DND-41 (cell line): ENCODE measurements around the gene RYR3.

Experiments used
- ATAC-seq: fragments of 200-7000 bp; cut with Tn5 transposase; 3 replicates; pipeline ENCODE4 v1.9.1; 2021; ENCODE audit warnings: low read depth; ENCODE audit not compliant: insufficient read depth
- DNase-seq: peaks from one replicate; pipeline ENCODE4 v3.0.0-alpha.2; 2020
- H2AFZ ChIP-seq: 2 replicates; pipeline ENCODE4 v1.6.0; 2012; ENCODE audit warnings: low read depth, low read length
- H3K27ac ChIP-seq: 2 replicates; pipeline ENCODE4 v1.5.1; 2012; ENCODE audit warnings: low read length, inconsistent platforms
- H3K27me3 ChIP-seq: fragments of 200-600 bp; sonication (generic); 2 replicates; pipeline ENCODE4 v1.6.0; 2012; ENCODE audit warnings: low read length, mild to moderate bottlenecking, inconsistent platforms; ENCODE audit not compliant: insufficient read depth, poor library complexity
- H3K36me3 ChIP-seq: 2 replicates; pipeline ENCODE4 v1.5.1; 2012; ENCODE audit warnings: low read length, inconsistent platforms; ENCODE audit not compliant: insufficient read depth
- H3K4me1 ChIP-seq: 2 replicates; pipeline ENCODE4 v1.5.1; 2012; ENCODE audit warnings: mild to moderate bottlenecking, low read length; ENCODE audit not compliant: insufficient read depth
- H3K4me2 ChIP-seq: 2 replicates; pipeline ENCODE4 v1.6.0; 2012; ENCODE audit warnings: mild to moderate bottlenecking, moderate library complexity, low read length, inconsistent platforms; ENCODE audit not compliant: insufficient read depth
- H3K4me3 ChIP-seq, 2 experiments: fragments of 200-600 bp in 1 of 2; shearing (Covaris generic) in 1 of 2; 2 replicates each; pipeline ENCODE4 v1.5.1; 2012 to 2016; ENCODE audit warnings: inconsistent platforms in 2 of 2, low read length in 2 of 2, mild to moderate bottlenecking in 2 of 2, low read depth in 1 of 2, moderate library complexity in 1 of 2
- H3K79me2 ChIP-seq: 2 replicates; pipeline ENCODE4 v1.6.0; 2012; ENCODE audit warnings: low read length, inconsistent platforms; ENCODE audit not compliant: insufficient read depth
- H3K9ac ChIP-seq: 2 replicates; pipeline ENCODE4 v1.6.0; 2012; ENCODE audit warnings: low read depth, mild to moderate bottlenecking, inconsistent platforms, low read length, moderate library complexity
- H3K9me3 ChIP-seq: 2 replicates; pipeline ENCODE4 v1.5.1; 2012; ENCODE audit warnings: low read length, moderate library complexity, mild to moderate bottlenecking, inconsistent platforms; ENCODE audit not compliant: insufficient read depth, severe bottlenecking
- H4K20me1 ChIP-seq: 2 replicates; pipeline ENCODE4 v1.6.0; 2012; ENCODE audit warnings: low read length; ENCODE audit not compliant: insufficient read depth
- EZH2 ChIP-seq: IDR thresholded peaks from 3 replicates; pipeline ENCODE4 v1.6.1; 2012; ENCODE audit warnings: borderline replicate concordance, low read depth, mild to moderate bottlenecking, moderate library complexity, low read length, inconsistent platforms; ENCODE audit not compliant: severe bottlenecking
- TF ChIP-seq, protein P1 (sequence below): IDR thresholded peaks from 2 replicates; pipeline ENCODE4 v1.5.1; 2012; ENCODE audit warnings: borderline replicate concordance, low read length, moderate library complexity, mild to moderate bottlenecking; ENCODE audit not compliant: poor library complexity, severe bottlenecking; ENCODE audit errors: extremely low read depth

Gene RYR3

DNA sequence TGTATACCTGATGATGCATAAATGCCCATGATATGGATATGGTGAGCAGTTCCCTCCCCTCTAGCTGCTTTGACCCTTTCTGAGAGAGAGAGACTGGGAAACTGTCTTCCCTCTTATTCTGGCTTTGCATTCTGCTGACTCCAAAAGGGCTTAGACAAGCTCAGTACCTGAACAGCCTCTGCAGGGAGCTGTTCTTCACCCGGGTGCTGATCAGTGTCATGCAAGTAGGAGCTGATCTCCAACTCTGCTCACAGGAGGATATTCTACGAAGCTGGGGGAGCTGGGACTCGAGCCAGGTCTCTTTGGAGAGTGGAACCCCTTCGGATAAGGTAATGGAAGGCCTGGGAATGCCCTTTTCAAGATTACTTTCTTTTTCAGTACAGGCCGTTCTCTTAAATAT is 237.1 kb downstream of the RYR3 start:
- DNase-seq (peak; percentile 63), ATAC-seq (peak; percentile 77; the same call in 2 of the 3 replicates)
- no peak for TF ChIP-seq EZH2
- TF ChIP-seq, protein P1, sequence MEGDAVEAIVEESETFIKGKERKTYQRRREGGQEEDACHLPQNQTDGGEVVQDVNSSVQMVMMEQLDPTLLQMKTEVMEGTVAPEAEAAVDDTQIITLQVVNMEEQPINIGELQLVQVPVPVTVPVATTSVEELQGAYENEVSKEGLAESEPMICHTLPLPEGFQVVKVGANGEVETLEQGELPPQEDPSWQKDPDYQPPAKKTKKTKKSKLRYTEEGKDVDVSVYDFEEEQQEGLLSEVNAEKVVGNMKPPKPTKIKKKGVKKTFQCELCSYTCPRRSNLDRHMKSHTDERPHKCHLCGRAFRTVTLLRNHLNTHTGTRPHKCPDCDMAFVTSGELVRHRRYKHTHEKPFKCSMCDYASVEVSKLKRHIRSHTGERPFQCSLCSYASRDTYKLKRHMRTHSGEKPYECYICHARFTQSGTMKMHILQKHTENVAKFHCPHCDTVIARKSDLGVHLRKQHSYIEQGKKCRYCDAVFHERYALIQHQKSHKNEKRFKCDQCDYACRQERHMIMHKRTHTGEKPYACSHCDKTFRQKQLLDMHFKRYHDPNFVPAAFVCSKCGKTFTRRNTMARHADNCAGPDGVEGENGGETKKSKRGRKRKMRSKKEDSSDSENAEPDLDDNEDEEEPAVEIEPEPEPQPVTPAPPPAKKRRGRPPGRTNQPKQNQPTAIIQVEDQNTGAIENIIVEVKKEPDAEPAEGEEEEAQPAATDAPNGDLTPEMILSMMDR = no peak
- Histone ChIP-seq H3K27ac (no peak overlapping the region), H3K9ac (no peak overlapping the region), H4K20me1 (no peaks in the 10 kb centered on the region), H2AFZ (no peak overlapping the region), H3K9me3 (no peaks in the 10 kb centered on the region), H3K27me3 (no peaks in the 10 kb centered on the region), H3K36me3 (no peaks in the 10 kb centered on the region), H3K4me2 (no peak overlapping the region), H3K79me2 (no peaks in the 10 kb centered on the region), H3K4me1 (no peaks in the 10 kb centered on the region), H3K4me3 (no peak overlapping the region)

- H4K20me1 ChIP-seq = no peaks in the 10 kb centered on the region
- no peaks in the 10 kb centered on the region for H3K27me3 ChIP-seq
- no peak overlapping the region for H2AFZ ChIP-seq
- no peaks in the 10 kb centered on the region for H3K4me1 ChIP-seq
- no peaks in the 10 kb centered on the region for H3K9me3 ChIP-seq
- TF ChIP-seq, protein P1 = no peak
- TF ChIP-seq EZH2 = no peak
- ATAC-seq (no peak), DNase-seq (no peak)
- H3K9ac ChIP-seq = no peak overlapping the region
- H3K4me2 ChIP-seq = no peak overlapping the region
- H3K4me3 ChIP-seq = no peak overlapping the region
- H3K27ac ChIP-seq = no peak overlapping the region
- H3K79me2 ChIP-seq = no peaks in the 10 kb centered on the region
- no peaks in the 10 kb centered on the region for H3K36me3 ChIP-seq
Observed at GRCh38 chr15:33551860-33552259, 241.1 kb downstream of the RYR3 start.

DNA sequence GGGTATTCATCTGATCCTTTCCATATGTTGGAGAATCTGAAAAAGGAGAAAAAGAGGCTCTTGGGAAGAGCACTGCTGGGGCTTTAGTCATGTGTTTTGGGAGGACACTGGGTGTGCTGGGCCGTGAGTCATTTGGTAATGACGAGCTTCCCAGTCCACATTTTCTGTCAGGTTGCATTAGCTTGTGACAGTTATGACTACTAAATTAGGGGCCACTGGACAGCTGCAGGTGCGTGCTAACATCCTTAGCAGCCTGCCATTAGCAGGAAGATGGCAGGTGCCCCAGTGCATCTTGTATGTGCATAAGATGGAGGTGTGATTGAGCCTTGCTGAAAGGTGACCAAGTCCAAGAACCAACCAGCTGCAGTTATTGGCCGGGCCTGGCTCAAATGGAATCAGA is 242.4 kb downstream of the RYR3 start:
- Histone ChIP-seq H3K36me3 (no peaks in the 10 kb centered on the region), H2AFZ (no peak overlapping the region), H4K20me1 (no peaks in the 10 kb centered on the region), H3K9me3 (no peaks in the 10 kb centered on the region), H3K4me1 (no peaks in the 10 kb centered on the region), H3K4me2 (no peak overlapping the region), H3K27ac (no peak overlapping the region), H3K9ac (no peak overlapping the region), H3K79me2 (no peaks in the 10 kb centered on the region), H3K27me3 (no peaks in the 10 kb centered on the region), H3K4me3 (no peak overlapping the region)
- no peak for ATAC-seq
- no peak for TF ChIP-seq EZH2
- TF ChIP-seq, protein P1 = no peak
- no peak for DNase-seq
